ENCODE results near the gene INMT. TPM values are rescaled to one million over a fixed set of nuclear protein-coding genes. Genes with fewer than 3 reads are reported as not detected.

INMT gene
- 0.33 and 0.38 TPM in 2 replicates for polyA plus RNA-seq (2013)

DNA sequence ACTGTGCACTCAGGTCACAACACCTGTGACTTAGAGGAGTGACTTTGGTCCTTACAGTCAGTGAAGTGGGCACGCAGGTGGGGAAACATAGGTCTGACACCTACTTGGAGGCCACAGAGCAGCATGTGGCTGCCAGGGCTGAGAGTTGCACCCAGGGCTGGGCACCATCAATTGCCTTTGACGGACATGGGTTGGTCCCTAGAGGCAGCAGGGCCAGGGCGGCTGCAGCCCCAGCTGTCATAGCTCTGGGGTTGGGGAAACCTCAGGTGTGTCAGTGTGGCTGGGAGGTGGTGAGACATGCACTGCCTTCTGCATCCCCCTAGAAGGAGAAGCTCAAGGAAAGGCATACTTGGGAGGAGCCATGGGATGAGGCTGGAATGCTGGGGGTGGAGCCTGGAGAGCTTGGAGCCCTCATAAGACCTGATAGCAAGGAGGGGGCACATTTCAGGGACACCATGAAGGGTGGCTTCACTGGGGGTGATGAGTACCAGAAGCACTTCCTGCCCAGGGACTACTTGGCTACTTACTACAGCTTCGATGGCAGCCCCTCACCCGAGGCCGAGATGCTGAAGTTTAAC is at the start of gene INMT:
INMT (plus strand) TSS at position 440 of the 578 bp plus-strand sequence; CDS start at position 456, 16 bp downstream.
- no peak within 1 kb of the TSS for H3K9ac ChIP-seq (ENCODE audit: low read length)

DNA sequence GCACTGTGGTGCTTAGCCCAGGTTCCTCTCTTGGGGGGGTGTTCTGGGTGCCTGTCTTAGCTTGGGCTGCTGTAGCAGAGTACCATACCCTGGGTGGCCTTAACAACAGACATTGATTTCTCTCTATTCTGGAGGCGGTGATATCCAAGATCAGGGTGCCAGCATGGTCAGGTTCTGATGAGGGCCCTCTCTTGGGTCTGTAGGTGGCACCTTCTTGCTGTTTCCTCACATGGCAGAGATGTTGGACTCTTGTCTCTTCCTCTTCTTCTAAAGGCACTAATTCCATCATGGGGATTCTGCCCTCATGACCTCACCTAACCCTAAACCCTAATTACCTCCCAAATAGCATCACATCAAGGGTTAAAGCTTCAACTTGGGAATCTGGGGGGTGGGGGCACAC is 49.7 kb upstream of the INMT start:
- Histone ChIP-seq H2BK120ac (ENCODE audit: insufficient read depth, low read length, poor library complexity) (no peak overlapping the region), H2AFZ (ENCODE audit: insufficient read depth, low read length, poor library complexity) (no peak overlapping the region), H2BK12ac (ENCODE audit: low read length) (no peak overlapping the region), H4K91ac (ENCODE audit: low read depth, low read length) (no peak overlapping the region), H3K9me3 (ENCODE audit: insufficient read depth, low read depth, low read length) (no peaks in the 10 kb centered on the region), H4K8ac (ENCODE audit: low read depth, low read length) (no peak overlapping the region), H3K4ac (ENCODE audit: low read depth, low read length) (no peak overlapping the region), H3K36me3 (ENCODE audit: control insufficient read depth in 1 of 2, insufficient read depth in 2 of 2, low read length in 2 of 2) (no peaks in the 10 kb centered on the region), H3K4me3 (ENCODE audit: low read depth, low read length) (no peak overlapping the region), H3K14ac (ENCODE audit: low read length) (no peak overlapping the region), H3K4me2 (ENCODE audit: low read length) (no peak overlapping the region), H3K27me3 (ENCODE audit: insufficient read depth, low read length) (no peaks in the 10 kb centered on the region), H3K18ac (ENCODE audit: low read length) (no peak overlapping the region), H3K23ac (ENCODE audit: low read length) (no peak overlapping the region), H3K9ac (ENCODE audit: low read length) (no peak overlapping the region), H3K4me1 (ENCODE audit: control insufficient read depth in 1 of 2, insufficient read depth in 2 of 2, low read length in 2 of 2) (peaks cover 6% of the 10 kb centered on the region in 2 experiments), H2BK5ac (ENCODE audit: low read depth, low read length, poor library complexity) (no peak overlapping the region), H3K27ac (ENCODE audit: low read depth, low read length) (no peak overlapping the region), H3K79me1 (ENCODE audit: low read length) (no peaks in the 10 kb centered on the region), H4K12ac (ENCODE audit: low read depth, low read length) (no peak overlapping the region), H2AK5ac (ENCODE audit: low read length) (no peak overlapping the region), H3K79me2 (ENCODE audit: control insufficient read depth, insufficient read depth, low read length, poor library complexity) (no peaks in the 10 kb centered on the region)
- WGBS (ENCODE audit: extremely low coverage, insufficient coverage, insufficient read length): no CpG with 5 or more reads among the region's 1 CpG
- DNase-seq: peak in 1 of 2 donors; percentile 33

More for the DNA sequence above, at the start of gene INMT:
- Histone ChIP-seq H3K4me1 (ENCODE audit: control insufficient read depth in 1 of 2, insufficient read depth in 2 of 2, low read length in 2 of 2) (peaks cover 0 to 3% of the 10 kb centered on the region in 2 experiments), H2AFZ (ENCODE audit: insufficient read depth, low read length, poor library complexity) (no peak within 1 kb of the TSS), H3K27me3 (ENCODE audit: insufficient read depth, low read length) (no peaks in the 10 kb centered on the region), H4K8ac (ENCODE audit: low read depth, low read length) (no peak within 1 kb of the TSS), H3K36me3 (ENCODE audit: control insufficient read depth in 1 of 2, insufficient read depth in 2 of 2, low read length in 2 of 2) (no peaks in the 10 kb centered on the region), H3K23ac (ENCODE audit: low read length) (no peak within 1 kb of the TSS), H2BK5ac (ENCODE audit: low read depth, low read length, poor library complexity) (no peak within 1 kb of the TSS), H3K14ac (ENCODE audit: low read length) (no peak within 1 kb of the TSS), H4K91ac (ENCODE audit: low read depth, low read length) (no peak within 1 kb of the TSS), H3K4ac (ENCODE audit: low read depth, low read length) (no peak within 1 kb of the TSS), H3K79me1 (ENCODE audit: low read length) (no peaks in the 10 kb centered on the region), H3K27ac (ENCODE audit: low read depth, low read length) (no peak within 1 kb of the TSS), H2AK5ac (ENCODE audit: low read length) (no peak within 1 kb of the TSS), H3K4me3 (ENCODE audit: low read depth, low read length) (no peak within 1 kb of the TSS), H4K12ac (ENCODE audit: low read depth, low read length) (no peak within 1 kb of the TSS), H3K79me2 (ENCODE audit: control insufficient read depth, insufficient read depth, low read length, poor library complexity) (no peaks in the 10 kb centered on the region), H3K18ac (ENCODE audit: low read length) (no peak within 1 kb of the TSS), H3K4me2 (ENCODE audit: low read length) (no peak within 1 kb of the TSS), H3K9me3 (ENCODE audit: insufficient read depth, low read depth, low read length) (peaks cover 7% of the 10 kb centered on the region), H2BK120ac (ENCODE audit: insufficient read depth, low read length, poor library complexity) (no peak within 1 kb of the TSS), H2BK12ac (ENCODE audit: low read length) (no peak within 1 kb of the TSS)
- no peak for DNase-seq
- WGBS (ENCODE audit: extremely low coverage, insufficient coverage, insufficient read length): no CpG with 5 or more reads among the region's 6 CpGs

DNA sequence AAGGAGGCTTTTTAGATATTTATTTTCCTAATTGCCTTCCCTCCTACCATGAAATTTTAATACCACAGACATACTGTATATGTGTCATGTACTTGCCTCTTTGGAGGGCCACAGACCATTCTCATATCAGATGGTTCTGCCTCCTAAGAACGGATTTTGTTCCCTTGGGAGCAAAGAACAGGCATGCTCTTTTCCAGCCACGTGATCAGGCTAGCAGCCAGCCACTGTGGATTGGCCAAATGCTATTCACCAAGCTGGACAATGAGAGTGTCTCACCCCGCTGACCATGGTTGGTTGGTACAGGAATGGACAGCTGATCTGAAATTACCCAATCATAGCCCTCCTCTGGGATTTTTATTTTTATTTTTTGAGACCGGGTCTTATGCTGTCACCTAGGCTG is 48.2 kb upstream of the INMT start:
- Histone ChIP-seq H2AK5ac (ENCODE audit: low read length) (no peak overlapping the region), H4K8ac (ENCODE audit: low read depth, low read length) (no peak overlapping the region), H4K12ac (ENCODE audit: low read depth, low read length) (no peak overlapping the region), H3K27me3 (ENCODE audit: insufficient read depth, low read length) (no peaks in the 10 kb centered on the region), H3K14ac (ENCODE audit: low read length) (no peak overlapping the region), H3K9me3 (ENCODE audit: insufficient read depth, low read depth, low read length) (no peaks in the 10 kb centered on the region), H2AFZ (ENCODE audit: insufficient read depth, low read length, poor library complexity) (no peak overlapping the region), H3K36me3 (ENCODE audit: control insufficient read depth in 1 of 2, insufficient read depth in 2 of 2, low read length in 2 of 2) (no peaks in the 10 kb centered on the region), H3K18ac (ENCODE audit: low read length) (no peak overlapping the region), H3K27ac (ENCODE audit: low read depth, low read length) (no peak overlapping the region), H4K91ac (ENCODE audit: low read depth, low read length) (no peak overlapping the region), H3K4me1 (ENCODE audit: control insufficient read depth in 1 of 2, insufficient read depth in 2 of 2, low read length in 2 of 2) (peaks cover 6% of the 10 kb centered on the region in 2 experiments), H3K4ac (ENCODE audit: low read depth, low read length) (no peak overlapping the region), H3K79me1 (ENCODE audit: low read length) (no peaks in the 10 kb centered on the region), H2BK120ac (ENCODE audit: insufficient read depth, low read length, poor library complexity) (no peak overlapping the region), H3K4me2 (ENCODE audit: low read length) (no peak overlapping the region), H3K9ac (ENCODE audit: low read length) (no peak overlapping the region), H2BK12ac (ENCODE audit: low read length) (no peak overlapping the region), H3K4me3 (ENCODE audit: low read depth, low read length) (no peak overlapping the region), H3K79me2 (ENCODE audit: control insufficient read depth, insufficient read depth, low read length, poor library complexity) (no peaks in the 10 kb centered on the region), H2BK5ac (ENCODE audit: low read depth, low read length, poor library complexity) (no peak overlapping the region), H3K23ac (ENCODE audit: low read length) (no peak overlapping the region)
- WGBS (ENCODE audit: extremely low coverage, insufficient coverage, insufficient read length): no CpG with 5 or more reads among the region's 4 CpGs
- DNase-seq: no peak

DNA sequence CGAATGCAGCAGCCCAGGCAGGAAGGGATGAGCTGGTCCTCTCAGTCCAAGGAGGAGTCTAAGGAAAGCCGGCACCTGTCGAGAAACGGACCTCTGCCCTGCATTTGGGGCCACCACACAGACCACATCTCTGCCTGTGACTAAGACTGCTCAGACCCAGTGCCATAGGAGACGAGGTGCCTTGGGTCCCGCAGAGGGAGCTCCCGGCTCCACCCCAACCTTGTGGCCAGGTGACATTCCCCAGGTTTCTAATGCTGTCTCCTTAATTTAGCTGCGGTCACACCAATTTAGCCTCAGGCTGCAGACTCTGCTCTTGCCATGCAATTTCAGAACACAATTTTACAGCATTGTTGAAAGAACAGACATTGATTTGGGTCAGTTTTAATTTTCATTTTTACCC is 46.9 kb upstream of the INMT start:
- Histone ChIP-seq H3K23ac (ENCODE audit: low read length) (no peak overlapping the region), H3K79me2 (ENCODE audit: control insufficient read depth, insufficient read depth, low read length, poor library complexity) (no peaks in the 10 kb centered on the region), H3K14ac (ENCODE audit: low read length) (no peak overlapping the region), H4K12ac (ENCODE audit: low read depth, low read length) (no peak overlapping the region), H2AFZ (ENCODE audit: insufficient read depth, low read length, poor library complexity) (no peak overlapping the region), H2BK5ac (ENCODE audit: low read depth, low read length, poor library complexity) (no peak overlapping the region), H3K27me3 (ENCODE audit: insufficient read depth, low read length) (no peaks in the 10 kb centered on the region), H4K91ac (ENCODE audit: low read depth, low read length) (no peak overlapping the region), H2BK120ac (ENCODE audit: insufficient read depth, low read length, poor library complexity) (no peak overlapping the region), H4K8ac (ENCODE audit: low read depth, low read length) (no peak overlapping the region), H3K4me3 (ENCODE audit: low read depth, low read length) (peak overlapping the region; percentile 27), H3K9ac (ENCODE audit: low read length) (no peak overlapping the region), H3K4me1 (ENCODE audit: control insufficient read depth in 1 of 2, insufficient read depth in 2 of 2, low read length in 2 of 2) (peaks cover 6% of the 10 kb centered on the region in 2 experiments), H3K36me3 (ENCODE audit: control insufficient read depth in 1 of 2, insufficient read depth in 2 of 2, low read length in 2 of 2) (no peaks in the 10 kb centered on the region), H3K4me2 (ENCODE audit: low read length) (no peak overlapping the region), H3K9me3 (ENCODE audit: insufficient read depth, low read depth, low read length) (no peaks in the 10 kb centered on the region), H3K27ac (ENCODE audit: low read depth, low read length) (no peak overlapping the region), H3K18ac (ENCODE audit: low read length) (no peak overlapping the region), H2AK5ac (ENCODE audit: low read length) (no peak overlapping the region), H2BK12ac (ENCODE audit: low read length) (no peak overlapping the region), H3K4ac (ENCODE audit: low read depth, low read length) (no peak overlapping the region), H3K79me1 (ENCODE audit: low read length) (no peaks in the 10 kb centered on the region)
- no CpG with 5 or more reads among the region's 8 CpGs for WGBS (ENCODE audit: extremely low coverage, insufficient coverage, insufficient read length)
- DNase-seq: no peak

All from trophoblast cell (in vitro differentiated cells and primary cell).